GM10266 (cell line): ENCODE measurements around the gene TBC1D13.

Experiments used
- DNase-seq: peaks from one replicate; pipeline ENCODE4 v3.0.0; 2012; ENCODE audit errors: extremely low spot score
- CTCF ChIP-seq: IDR thresholded peaks from 2 replicates; pipeline ENCODE4 v1.5.1; 2012; ENCODE audit warnings: mild to moderate bottlenecking, low read depth; ENCODE audit not compliant: control insufficient read depth, insufficient read depth; ENCODE audit errors: missing control alignments

Gene TBC1D13

GRCh38 chr9:128786681-128787601, at the start of gene TBC1D13:
TBC1D13 (plus strand) TSS chr9:128787253; CDS start chr9:128787354, 101 bp downstream.
- TF ChIP-seq CTCF: no peak
- DNase-seq: peak; percentile 97

GRCh38 chr9:128742401-128742800, 44.7 kb upstream of the TBC1D13 start:
- no peak for TF ChIP-seq CTCF
- DNase-seq: no peak

- no peak for DNase-seq
- no peak for TF ChIP-seq CTCF
Observed at GRCh38 chr9:128743421-128743820, 43.6 kb upstream of the TBC1D13 start.

GRCh38 chr9:128747241-128747640, 39.8 kb upstream of the TBC1D13 start:
- TF ChIP-seq CTCF: no peak
- no peak for DNase-seq

- DNase-seq: no peak
- TF ChIP-seq CTCF: no peak
Observed at GRCh38 chr9:128750926-128751595, 36.0 kb upstream of the TBC1D13 start.

DNA sequence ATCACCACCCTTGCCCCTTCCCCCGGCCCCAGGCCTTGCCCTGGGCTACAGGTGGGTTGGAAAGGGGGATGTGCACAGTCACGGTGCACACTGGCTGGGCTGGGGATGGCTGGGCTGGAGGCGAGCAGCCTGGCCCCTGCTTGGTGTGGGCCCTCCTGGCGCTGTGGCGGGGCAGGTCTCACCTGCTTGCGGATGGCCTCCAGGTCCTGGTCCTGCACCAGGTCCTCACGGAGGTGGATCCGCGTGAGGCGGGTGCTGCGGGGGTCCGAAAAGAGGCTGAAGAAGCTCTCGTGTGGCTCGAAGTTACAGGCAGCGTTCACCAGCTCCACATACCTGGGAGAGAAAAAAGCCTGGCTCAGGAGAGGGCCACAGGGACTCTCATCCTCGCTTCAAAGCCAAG, 33.4 kb upstream of the TBC1D13 start:
- no peak for DNase-seq
- no peak for TF ChIP-seq CTCF

DNA sequence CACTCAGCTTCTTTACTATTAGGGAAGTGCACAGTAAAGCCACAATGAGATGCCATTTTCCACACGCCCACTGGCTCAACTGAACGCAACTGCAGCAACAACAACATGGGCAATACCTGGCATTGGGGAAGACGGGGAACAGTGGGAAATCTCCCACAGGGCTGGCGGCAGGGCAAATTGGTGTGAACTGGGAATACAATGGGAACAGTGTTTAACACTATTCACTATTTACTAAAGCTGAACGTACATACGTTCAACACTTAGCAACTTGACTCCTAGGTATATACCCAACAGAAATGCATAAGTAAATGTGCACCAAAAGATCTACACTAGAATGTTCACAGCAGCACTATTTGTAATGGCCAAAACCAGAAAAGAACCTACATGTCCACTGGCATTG, 29.5 kb upstream of the TBC1D13 start:
- DNase-seq: no peak

More for the DNA sequence above, 29.5 kb upstream of the TBC1D13 start:
- TF ChIP-seq CTCF: no peak
